ENCODE results near the gene TRH. TPM values are rescaled to one million over a fixed set of nuclear protein-coding genes. Genes with fewer than 3 reads are reported as not detected.

The TRH gene
- total and polyA plus RNA-seq, 2 of the 8 experiments (the other 6 are each of a cell fraction or from before 2014, with no cell fraction given): not detected

DNA sequence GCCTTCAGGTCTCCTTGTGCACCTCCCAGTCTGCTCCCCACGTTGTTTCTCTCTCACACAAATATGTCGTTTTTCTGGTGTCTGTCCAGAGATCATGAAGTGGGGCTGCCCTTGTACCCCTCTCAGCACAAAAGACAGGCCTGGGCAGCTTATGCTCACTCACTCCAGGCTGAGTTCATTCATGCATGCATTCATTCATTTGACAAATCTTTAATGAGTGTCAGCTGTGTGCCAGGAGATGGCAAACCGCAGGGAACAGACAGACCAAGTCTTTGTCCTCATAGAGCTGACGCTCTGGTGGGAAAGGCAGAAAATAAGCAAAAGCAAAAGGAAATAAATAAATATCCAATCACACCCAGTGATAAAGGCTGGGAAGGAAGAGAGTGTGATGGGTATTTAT is 7.6 kb upstream of the TRH start:
- no peak overlapping the region for H3K4me2 ChIP-seq (ENCODE audit: insufficient read depth in 1 of 2, low read depth in 2 of 2, low read length in 2 of 2)

More for the DNA sequence above, 7.6 kb upstream of the TRH start:
- no peak overlapping the region for H3K18ac ChIP-seq (ENCODE audit: extremely low read depth, low read length)
- H3K79me2 ChIP-seq (ENCODE audit: control insufficient read depth in 1 of 2, insufficient read depth in 2 of 2, low read length in 2 of 2): no peaks in the 10 kb centered on the region
- no peak overlapping the region for H3K4ac ChIP-seq (replicated peaks; ENCODE audit: insufficient read length, low read depth, low read length)
- H4K91ac ChIP-seq (replicated peaks; ENCODE audit: insufficient read length, low read length): no peak overlapping the region
- H2BK5ac ChIP-seq (ENCODE audit: low read depth, low read length): no peak overlapping the region
- H3K9me3 ChIP-seq (ENCODE audit: insufficient read depth in 2 of 2, low read depth in 1 of 2, low read length in 1 of 2): no peaks in the 10 kb centered on the region
- no peaks in the 10 kb centered on the region; the same call in 1 of the 2 replicates for H3K23me2 ChIP-seq (ENCODE audit: low read depth, low read length)
- no peak overlapping the region for H4K8ac ChIP-seq (ENCODE audit: extremely low read depth, insufficient read depth, low read length)
- no peaks in the 10 kb centered on the region for H3K79me1 ChIP-seq (ENCODE audit: low read depth, low read length)
- no peak overlapping the region for H2AK5ac ChIP-seq (ENCODE audit: low read depth, low read length)
- H3K9ac ChIP-seq (replicated peaks in 1 of 4; ENCODE audit: extremely low read depth in 1 of 4, low read depth in 3 of 4, low read length in 3 of 4): no peak overlapping the region
- no peak overlapping the region for H2BK20ac ChIP-seq (ENCODE audit: low read length)
- H4K20me1 ChIP-seq (replicated peaks in 1 of 2; ENCODE audit: control insufficient read depth in 1 of 2, insufficient read depth in 2 of 2, low read length in 2 of 2): peaks cover under 1 to 12% of the 10 kb centered on the region in 2 experiments
- H2BK12ac ChIP-seq (ENCODE audit: low read depth, low read length): no peak overlapping the region
- H2AFZ ChIP-seq (ENCODE audit: low read length): no peak overlapping the region
- ChIA-PET CTCF (ENCODE audit: partially characterized antibody) (interaction anchor here (1.0 to 5.7 kb wide), 2 partner anchors 25 to 26 kb away, joined by 4 to 34 read pairs; no protein-coding TSS in a partner anchor), POLR2A (ENCODE audit: partially characterized antibody) (interaction anchor here (0.7 kb wide), 1 partner anchor 14 kb away, joined by 3 read pairs; no protein-coding TSS in a partner anchor)
- TF ChIP-seq RAD21 (IDR thresholded peaks at IDR 0.05 in 1 of 2, conservative IDR thresholded peaks at IDR 0.05 in 1 of 2; ENCODE audit: low read depth in 2 of 2, low read length in 2 of 2) (no peak), TBP (IDR thresholded peaks at IDR 0.05; ENCODE audit: low read depth, low read length) (no peak), TCF12 (IDR thresholded peaks at IDR 0.05; ENCODE audit: low read depth, low read length) (no peak), SP1 (IDR thresholded peaks at IDR 0.05; ENCODE audit: low read depth, low read length) (no peak), HDAC2 (IDR thresholded peaks at IDR 0.05; ENCODE audit: borderline replicate concordance in 1 of 2, low read depth in 2 of 2, low read length in 2 of 2) (no peak), GTF2F1 (IDR thresholded peaks at IDR 0.05; ENCODE audit: borderline replicate concordance, low read depth, low read length) (no peak), JUND (IDR thresholded peaks at IDR 0.05; ENCODE audit: low read length) (no peak)
- H3K4me1 ChIP-seq (replicated peaks in 1 of 4; ENCODE audit: control insufficient read depth in 3 of 4, insufficient read depth in 4 of 4, low read length in 3 of 4): peaks cover 0 to 10% (median 8%) of the 10 kb centered on the region in 4 experiments; a peak in 4 of 7 replicates
- H3K27me3 ChIP-seq (replicated peaks in 1 of 4; ENCODE audit: control insufficient read depth in 3 of 4, extremely low read depth in 1 of 4, insufficient read depth in 3 of 4, low read length in 3 of 4): peaks cover 18 to 59% (median 53%) of the 10 kb centered on the region in 4 experiments
- WGBS, 2 experiments (ENCODE audit: extremely low coverage in 1 of 2, insufficient coverage in 1 of 2, insufficient read length in 1 of 2, insufficient replicate concordance in 2 of 2, low coverage in 1 of 2, low lambda C conversion rate in 2 of 2, missing lambda C conversion rate in 1 of 2): 76% methylated on average over 4 of the region's 4 CpGs; no CpG with 5 or more reads in 1 of the 2 experiments
- no peak overlapping the region for H2BK15ac ChIP-seq (ENCODE audit: low read length)
- H2BK120ac ChIP-seq (replicated peaks; ENCODE audit: low read depth, low read length): no peak overlapping the region
- FAIRE-seq (no peak), DNase-seq (ENCODE audit: low read depth in 1 of 2, low spot score in 2 of 2) (no peak)
- no peak overlapping the region for H3K56ac ChIP-seq (replicated peaks; ENCODE audit: insufficient read length, low read depth, low read length)
- no peak overlapping the region for H3K27ac ChIP-seq (ENCODE audit: low read depth, low read length)
- no peak overlapping the region for H3K23ac ChIP-seq (ENCODE audit: insufficient read length)
- no peaks in the 10 kb centered on the region for H3K36me3 ChIP-seq (ENCODE audit: control insufficient read depth in 2 of 4, insufficient read depth in 4 of 4, low read length in 3 of 4)
- no peak overlapping the region for H3K4me3 ChIP-seq (ENCODE audit: extremely low read depth in 1 of 4, insufficient read depth in 2 of 4, low read depth in 3 of 4, low read length in 4 of 4)
- no peak overlapping the region for H3K14ac ChIP-seq (ENCODE audit: insufficient read length)
- H4K5ac ChIP-seq (ENCODE audit: insufficient read length, low read depth, low read length): no peak overlapping the region

All from H1 (cell line).